Measurements from ENCODE around the gene ITGB2.
"Not testable (repeated sequence)": the region's sequence is repeated elsewhere in the genome, so short reads cannot be mapped to it uniquely, and the experiment has no call there.

Gene ITGB2

DNA sequence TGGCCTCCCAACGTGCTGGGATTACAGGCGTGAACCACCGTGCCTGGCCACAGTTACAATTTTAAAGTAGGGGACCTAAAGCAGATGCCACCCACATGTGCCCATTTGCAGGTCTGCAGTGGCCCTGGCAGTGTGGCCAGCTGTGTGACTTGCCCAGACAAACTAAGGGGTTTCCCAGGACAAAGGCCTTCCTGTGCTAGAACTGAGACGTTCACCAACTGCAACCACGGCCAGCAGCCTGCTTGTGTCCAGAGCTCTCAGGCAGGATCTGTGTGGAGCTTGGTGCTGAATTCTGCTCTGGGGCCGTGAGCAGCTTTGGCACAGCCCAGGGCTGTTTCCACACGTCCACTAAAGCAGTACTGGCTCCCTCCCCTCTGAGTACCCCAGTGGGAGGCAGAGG lies 36.6 kb downstream of the ITGB2 start:
- DNase-seq (ENCODE audit: low read depth), result no peak

- no peak for DNase-seq (ENCODE audit: low read depth)
These were observed 37.4 kb downstream of the ITGB2 start for GRCh38 chr21:44883250-44883649.

DNA sequence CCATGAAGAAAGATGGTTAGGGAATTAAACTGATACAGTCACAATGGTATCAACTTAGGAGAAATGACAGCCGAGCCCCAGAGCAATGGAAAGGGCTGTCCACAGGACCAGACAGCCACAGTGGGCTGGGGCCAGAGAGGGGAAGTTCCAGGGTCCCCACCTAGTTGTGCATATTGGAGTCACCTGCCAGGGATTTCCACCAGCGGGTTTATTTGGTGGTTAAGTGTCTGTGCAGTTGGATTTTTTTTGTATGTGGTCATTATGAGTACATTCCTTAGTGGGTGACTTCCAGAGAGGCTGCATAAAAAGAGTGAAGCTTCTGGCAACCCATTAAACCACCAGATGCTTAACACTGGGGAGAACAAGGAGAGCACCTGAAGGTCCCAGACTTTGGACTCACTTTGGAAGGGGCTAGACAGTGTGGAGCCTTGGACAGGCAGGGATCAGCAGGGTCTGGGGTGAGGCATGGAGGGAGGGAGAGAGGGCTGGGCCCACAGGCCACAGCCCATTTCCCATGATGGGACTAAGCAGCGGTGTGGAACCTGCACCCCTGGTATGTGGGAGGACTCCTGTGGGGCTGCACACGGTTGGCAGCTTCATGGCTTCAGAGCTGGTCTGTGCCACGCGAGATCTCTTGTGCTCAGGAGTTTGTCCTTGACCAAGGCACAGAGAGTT lies 39.4 kb downstream of the ITGB2 start:
- no peak for DNase-seq (ENCODE audit: low read depth)

- no peak for DNase-seq (ENCODE audit: low read depth)
These were observed 40.1 kb downstream of the ITGB2 start for GRCh38 chr21:44880405-44881197.

DNA sequence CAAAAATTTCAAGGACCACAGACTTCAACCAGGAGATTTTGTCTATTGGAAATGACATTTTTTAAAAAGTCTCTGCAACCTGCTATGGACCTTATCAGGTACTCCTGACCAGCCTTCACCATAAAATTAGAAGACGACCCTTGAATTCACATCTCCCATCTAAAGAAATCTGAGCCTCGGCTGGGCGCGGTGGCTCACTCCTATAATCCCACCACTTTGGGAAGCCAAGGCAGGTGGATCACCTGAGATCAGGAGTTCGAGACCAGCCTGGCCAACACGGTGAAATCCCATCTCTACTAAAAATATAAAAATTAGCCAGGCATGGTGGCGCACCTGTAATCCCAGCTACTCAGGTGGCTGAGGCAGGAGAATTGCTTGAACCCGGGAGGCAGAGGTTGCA lies 41.5 kb downstream of the ITGB2 start:
- not testable (repeated sequence) for DNase-seq (ENCODE audit: low read depth)

- no peak for DNase-seq (ENCODE audit: low read depth)
These were observed 42.4 kb downstream of the ITGB2 start for GRCh38 chr21:44878053-44878982.

DNA sequence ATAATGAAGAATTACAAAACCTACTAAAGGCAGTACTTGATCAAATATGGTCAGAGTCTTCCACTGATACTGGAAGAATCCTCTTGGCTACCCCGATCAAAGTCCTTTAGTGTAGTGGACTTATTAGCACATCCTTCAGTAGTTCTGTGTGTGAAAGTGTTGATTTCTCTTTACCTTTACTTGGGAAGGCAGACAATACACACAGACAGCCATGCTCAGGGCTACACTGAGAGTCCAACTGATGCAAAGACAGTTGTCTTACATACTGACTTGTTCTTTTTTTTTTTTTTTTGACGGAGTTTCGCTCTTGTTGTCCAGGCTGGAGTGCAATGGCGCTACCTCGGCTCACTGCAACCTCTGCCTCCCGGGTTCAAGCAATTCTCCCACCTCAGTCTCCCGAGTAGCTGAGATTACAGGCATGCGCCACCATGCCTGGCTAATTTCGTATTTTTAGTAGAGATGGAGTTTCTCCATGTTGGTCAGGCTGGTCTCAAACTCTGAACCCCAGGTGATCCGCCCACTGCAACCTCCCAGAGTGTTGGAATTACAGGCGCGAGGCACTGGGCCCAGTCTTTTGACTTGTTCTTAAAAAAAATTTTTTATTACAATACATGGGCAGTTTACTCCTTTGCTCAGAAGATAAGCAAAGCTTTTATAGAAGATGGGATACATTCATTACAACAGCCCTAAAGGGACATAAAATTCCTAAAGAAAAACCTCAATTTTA lies 43.7 kb downstream of the ITGB2 start:
- no peak for DNase-seq (ENCODE audit: low read depth)

GRCh38 chr21:44875316-44875700 lies 45.4 kb downstream of the ITGB2 start:
- no peak for DNase-seq (ENCODE audit: low read depth)

GRCh38 chr21:44874497-44875315 lies 46.0 kb downstream of the ITGB2 start:
- no peak for DNase-seq (ENCODE audit: low read depth)

DNA sequence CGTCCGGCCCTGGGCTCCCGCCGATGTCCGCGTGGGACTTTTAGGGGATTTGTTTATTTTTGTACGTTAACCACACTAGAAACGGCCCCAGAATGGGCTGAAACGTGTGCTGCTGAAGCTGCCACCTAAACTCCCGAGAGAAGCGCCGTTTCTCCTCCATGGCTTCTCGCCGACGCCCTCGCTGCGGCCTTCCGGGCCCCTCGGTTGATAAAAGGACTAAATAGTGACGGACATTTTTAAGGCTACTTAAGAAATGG lies 46.5 kb downstream of the ITGB2 start:
- no peak for DNase-seq (ENCODE audit: low read depth)

DNA sequence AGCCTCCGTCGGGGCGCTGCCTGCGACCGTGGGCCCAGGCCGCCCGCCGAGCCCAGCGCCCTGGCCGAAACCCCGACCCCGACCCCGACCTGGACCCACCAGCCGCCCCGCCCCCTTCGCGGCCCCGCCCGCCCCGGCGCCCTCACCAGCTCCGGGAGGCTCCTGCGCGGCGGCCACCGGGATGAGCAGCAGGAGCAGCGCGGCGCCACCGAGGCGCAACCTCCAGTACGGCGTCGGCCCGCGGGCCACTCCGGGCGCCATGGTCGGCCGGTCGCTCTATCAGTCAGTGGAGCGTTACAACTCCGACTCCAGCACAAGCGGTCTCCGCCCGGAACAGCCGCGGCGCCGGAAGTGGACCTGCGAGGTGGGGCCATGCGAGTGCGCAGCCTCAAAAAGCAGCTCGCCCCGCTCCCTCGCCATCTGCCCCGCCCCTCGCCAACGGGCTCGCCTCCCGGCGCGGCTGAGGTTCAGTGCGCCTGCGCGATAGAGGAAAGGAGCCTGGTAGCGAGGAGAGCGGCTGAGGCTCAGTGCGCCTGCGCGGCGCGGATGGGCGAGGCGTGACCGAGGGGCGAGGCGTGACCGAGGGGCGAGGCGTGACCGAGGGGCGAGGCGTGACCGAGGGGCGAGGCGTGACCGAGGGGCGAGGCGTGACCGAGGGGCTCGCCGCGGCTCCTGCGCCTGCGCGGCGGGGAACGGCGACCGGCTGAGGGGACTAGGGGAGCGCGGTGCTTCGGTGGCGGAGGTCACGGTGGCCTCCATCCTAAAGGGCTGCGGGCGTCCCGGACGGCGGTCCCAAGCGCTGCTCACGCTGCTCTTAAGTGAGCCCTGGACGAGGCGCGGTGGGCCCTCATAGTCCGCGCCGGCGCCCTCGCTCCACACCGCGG lies 47.1 kb downstream of the ITGB2 start, which contains the start of gene PTTG1IP:
TSS of gene PTTG1IP (minus strand) at position 335 of the 884 bp plus-strand sequence. CDS start at position 261, 74 bp downstream.
- DNase-seq (ENCODE audit: low read depth), result peak; percentile 99

DNA sequence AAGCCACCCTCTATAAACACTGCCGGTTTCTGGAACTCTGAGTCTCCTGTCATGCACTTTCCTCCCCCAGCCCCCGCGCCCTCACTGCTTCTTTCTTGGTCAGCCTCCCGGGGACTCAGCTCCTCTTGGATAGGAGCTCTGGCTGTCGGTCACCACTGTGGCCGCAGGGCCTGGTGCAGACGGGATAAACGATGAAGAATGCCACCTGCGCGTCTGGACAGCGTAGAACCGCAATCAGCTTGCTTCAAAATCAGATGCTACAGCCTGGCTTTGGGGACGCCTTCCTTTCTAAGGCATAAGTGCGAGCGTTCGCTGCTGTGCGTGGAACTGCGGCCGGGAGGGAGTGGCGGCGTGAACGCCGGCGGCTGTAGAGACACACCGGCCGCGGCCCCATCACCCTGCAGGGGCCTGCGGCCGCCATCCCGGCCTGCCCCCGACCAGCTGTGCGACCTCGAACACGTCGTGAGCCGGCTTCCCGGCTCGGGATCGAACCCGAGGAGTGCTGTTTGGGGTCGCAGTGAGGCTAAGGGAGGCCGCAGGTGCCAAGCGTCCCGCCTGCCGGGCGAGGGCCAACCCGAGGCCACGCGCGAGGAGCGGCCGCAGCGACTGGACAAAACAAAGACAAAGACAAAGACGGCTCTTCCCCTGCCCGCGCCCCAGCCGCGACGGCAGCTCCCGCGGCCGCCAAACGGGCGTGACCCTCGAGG lies 47.9 kb downstream of the ITGB2 start:
- DNase-seq (ENCODE audit: low read depth), result no peak

GRCh38 chr21:44872323-44872648 lies 48.4 kb downstream of the ITGB2 start:
- DNase-seq (ENCODE audit: low read depth), result no peak

DNA sequence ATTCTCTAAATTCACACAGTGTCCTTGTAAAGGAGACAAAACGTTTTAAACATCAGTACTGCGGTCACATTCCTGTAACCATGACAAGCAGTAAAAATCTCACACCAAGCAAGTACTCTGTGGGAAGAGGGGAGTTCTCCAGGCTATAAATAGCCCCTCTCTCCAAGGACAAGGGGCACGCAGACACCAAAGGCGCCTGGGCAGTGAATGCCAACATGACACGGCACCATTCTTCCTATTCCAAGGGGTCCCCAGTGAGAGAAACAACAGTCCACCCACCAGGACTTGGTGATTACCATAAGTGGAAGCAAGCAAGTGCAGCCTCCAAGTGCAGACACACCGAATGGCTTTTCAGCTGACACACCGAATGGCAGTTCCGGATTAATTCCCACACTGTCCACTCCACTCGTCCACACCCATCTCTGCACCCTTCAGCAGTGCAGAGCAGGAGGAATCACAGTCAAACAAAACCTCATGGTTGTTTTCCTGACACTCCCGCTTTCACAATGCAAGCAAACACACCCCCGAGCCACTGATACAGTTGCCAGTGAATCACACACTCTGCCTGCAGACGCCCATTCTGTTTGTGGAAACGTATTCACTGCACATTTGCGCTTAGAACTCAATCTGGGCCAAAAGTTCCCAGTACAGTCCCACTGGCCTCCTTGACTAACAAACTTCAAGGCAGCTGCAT lies 49.0 kb downstream of the ITGB2 start:
- DNase-seq (ENCODE audit: low read depth), result no peak

DNA sequence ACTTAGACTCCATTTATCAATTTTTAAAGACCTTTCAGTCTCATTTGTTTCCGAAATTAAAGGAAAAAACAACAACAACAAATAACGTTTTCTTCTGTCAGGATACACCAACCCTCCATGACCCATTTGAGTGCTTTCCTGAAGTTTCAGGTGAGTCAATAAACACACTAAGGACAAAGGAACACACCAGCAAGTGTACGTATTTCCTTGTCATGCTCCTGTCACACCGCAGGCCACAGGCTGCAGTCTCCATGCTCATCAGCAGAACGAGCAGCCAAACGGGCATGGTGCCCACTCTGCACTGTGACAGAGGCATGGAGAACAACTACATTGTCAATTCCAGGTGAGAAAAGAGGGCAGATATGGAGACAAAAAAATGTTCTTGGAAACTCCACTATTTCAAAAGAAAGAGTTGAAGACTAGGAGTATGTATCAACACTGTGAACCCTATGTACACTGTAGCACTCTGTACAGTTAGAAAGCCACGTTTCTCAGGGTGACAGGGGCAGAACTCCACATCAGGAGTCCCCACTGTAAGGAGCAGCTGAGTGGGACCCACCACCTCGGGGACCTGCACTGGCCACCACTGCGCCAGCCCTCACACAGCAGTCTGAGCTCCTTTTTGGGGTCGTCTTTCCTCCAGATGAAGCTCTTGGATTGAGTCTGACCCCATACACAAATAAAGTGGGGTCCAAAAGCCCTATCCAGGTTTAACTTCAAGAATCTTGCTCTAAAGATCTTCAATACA lies 49.8 kb downstream of the ITGB2 start:
- DNase-seq (ENCODE audit: low read depth), result no peak

DNA sequence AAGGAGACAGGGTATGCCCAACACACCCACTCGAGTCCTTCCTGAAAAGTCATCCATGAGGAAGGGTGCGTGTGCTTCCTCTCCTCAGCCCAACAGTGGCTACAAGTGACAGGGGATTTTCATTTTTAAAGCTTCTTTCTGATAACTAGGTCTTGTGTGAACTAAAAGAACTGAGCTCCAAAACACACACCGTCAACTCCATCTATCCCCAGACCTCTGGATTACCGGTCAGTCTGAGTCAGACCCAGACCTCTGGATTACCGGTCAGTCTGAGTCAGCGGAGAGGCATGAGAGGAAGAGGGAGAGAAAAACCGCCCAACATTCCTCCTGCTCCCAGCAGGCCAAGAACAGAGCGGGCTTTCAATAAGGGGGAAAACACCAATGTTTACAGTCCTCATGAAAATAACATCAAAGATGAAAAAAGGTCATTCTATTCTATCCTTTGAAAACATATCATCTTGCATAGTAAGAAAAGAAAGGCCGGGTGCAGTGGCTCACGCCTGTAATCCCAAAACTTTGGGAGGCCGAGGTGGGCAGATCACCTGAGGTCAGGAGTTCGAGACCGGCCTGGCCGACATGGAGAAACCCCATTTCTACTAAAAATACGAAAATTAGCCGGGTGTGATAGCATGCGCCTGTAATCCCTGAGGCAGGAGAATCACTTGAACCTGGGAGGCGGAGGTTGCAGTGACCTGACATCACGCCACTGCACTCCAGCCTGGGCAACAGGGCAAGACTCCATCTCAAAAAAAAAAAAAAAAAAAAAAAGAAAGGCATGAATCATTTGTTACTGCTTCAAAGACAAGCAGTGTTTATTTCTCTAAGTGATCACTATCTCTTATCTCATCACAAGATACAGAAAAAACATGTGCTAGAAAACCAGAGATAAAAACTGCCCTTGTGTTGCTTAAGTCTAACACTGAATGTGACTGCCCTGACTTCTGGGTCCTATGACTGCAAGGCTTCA lies 50.6 kb downstream of the ITGB2 start:
- DNase-seq (ENCODE audit: low read depth), result no peak

GRCh38 chr21:44868707-44869106 lies 52.0 kb downstream of the ITGB2 start:
- no peak for DNase-seq (ENCODE audit: low read depth)

All from stimulated activated CD8-positive, alpha-beta memory T cell treated with anti-CD3 and anti-CD28 coated beads, Interleukin-4, amount 100 ng/mL, for 24 hours (primary cell).